ENCODE data around the gene LCN1.

Gene LCN1

GRCh38 chr9:135485385-135485784 is 35.9 kb upstream of the LCN1 start:
- no peak overlapping the region for H2AK5ac ChIP-seq (ENCODE audit: low read length)
- H3K4me3 ChIP-seq (ENCODE audit: low read depth, low read length): no peak overlapping the region
- no peak overlapping the region for H4K91ac ChIP-seq (ENCODE audit: low read depth, low read length)
- H3K9ac ChIP-seq (ENCODE audit: low read length): no peak overlapping the region
- H2BK120ac ChIP-seq (ENCODE audit: insufficient read depth, low read length, poor library complexity): no peak overlapping the region
- no peak overlapping the region for H4K8ac ChIP-seq (ENCODE audit: low read depth, low read length)
- no peaks in the 10 kb centered on the region for H3K27me3 ChIP-seq (ENCODE audit: insufficient read depth, low read length)
- peaks cover 47 to 50% of the 10 kb centered on the region in 2 experiments for H3K36me3 ChIP-seq (ENCODE audit: control insufficient read depth in 1 of 2, insufficient read depth in 2 of 2, low read length in 2 of 2)
- H3K4ac ChIP-seq (ENCODE audit: low read depth, low read length): no peak overlapping the region
- no peak overlapping the region for H4K12ac ChIP-seq (ENCODE audit: low read depth, low read length)
- no peaks in the 10 kb centered on the region for H3K9me3 ChIP-seq (ENCODE audit: insufficient read depth, low read depth, low read length)
- H3K4me2 ChIP-seq (ENCODE audit: low read length): no peak overlapping the region
- no CpG with 5 or more reads among the region's 25 CpGs for WGBS (ENCODE audit: extremely low coverage, insufficient coverage, insufficient read length)
- DNase-seq: no peak
- H2AFZ ChIP-seq (ENCODE audit: insufficient read depth, low read length, poor library complexity): no peak overlapping the region
- peaks cover 1% of the 10 kb centered on the region for H3K79me1 ChIP-seq (ENCODE audit: low read length)
- no peak overlapping the region for H2BK5ac ChIP-seq (ENCODE audit: low read depth, low read length, poor library complexity)
- H3K4me1 ChIP-seq (ENCODE audit: control insufficient read depth in 1 of 2, insufficient read depth in 2 of 2, low read length in 2 of 2): peaks cover 0 to 3% of the 10 kb centered on the region in 2 experiments
- H2BK12ac ChIP-seq (ENCODE audit: low read length): no peak overlapping the region
- peaks cover under 1% of the 10 kb centered on the region for H3K79me2 ChIP-seq (ENCODE audit: control insufficient read depth, insufficient read depth, low read length, poor library complexity)
- H3K18ac ChIP-seq (ENCODE audit: low read length): no peak overlapping the region
- H3K23ac ChIP-seq (ENCODE audit: low read length): no peak overlapping the region
- no peak overlapping the region for H3K14ac ChIP-seq (ENCODE audit: low read length)
- no peak overlapping the region for H3K27ac ChIP-seq (ENCODE audit: low read depth, low read length)

GRCh38 chr9:135485832-135486231 is 35.4 kb upstream of the LCN1 start:
- H3K79me1 ChIP-seq (ENCODE audit: low read length): no peaks in the 10 kb centered on the region
- no peak overlapping the region for H3K23ac ChIP-seq (ENCODE audit: low read length)
- no peak overlapping the region for H2BK5ac ChIP-seq (ENCODE audit: low read depth, low read length, poor library complexity)
- no peak overlapping the region for H3K27ac ChIP-seq (ENCODE audit: low read depth, low read length)
- no peak overlapping the region for H2BK12ac ChIP-seq (ENCODE audit: low read length)
- H3K36me3 ChIP-seq (ENCODE audit: control insufficient read depth in 1 of 2, insufficient read depth in 2 of 2, low read length in 2 of 2): peaks cover 47 to 50% of the 10 kb centered on the region in 2 experiments
- H4K91ac ChIP-seq (ENCODE audit: low read depth, low read length): no peak overlapping the region
- WGBS (ENCODE audit: extremely low coverage, insufficient coverage, insufficient read length): no CpG with 5 or more reads among the region's 21 CpGs
- H3K14ac ChIP-seq (ENCODE audit: low read length): no peak overlapping the region
- no peak overlapping the region for H3K4ac ChIP-seq (ENCODE audit: low read depth, low read length)
- no peak overlapping the region for H2AFZ ChIP-seq (ENCODE audit: insufficient read depth, low read length, poor library complexity)
- no peak overlapping the region for H3K4me3 ChIP-seq (ENCODE audit: low read depth, low read length)
- no peak overlapping the region for H2BK120ac ChIP-seq (ENCODE audit: insufficient read depth, low read length, poor library complexity)
- no peak overlapping the region for H4K12ac ChIP-seq (ENCODE audit: low read depth, low read length)
- no peak for DNase-seq
- no peak overlapping the region for H3K18ac ChIP-seq (ENCODE audit: low read length)
- H3K9me3 ChIP-seq (ENCODE audit: insufficient read depth, low read depth, low read length): no peaks in the 10 kb centered on the region
- H4K8ac ChIP-seq (ENCODE audit: low read depth, low read length): no peak overlapping the region
- no peaks in the 10 kb centered on the region for H3K27me3 ChIP-seq (ENCODE audit: insufficient read depth, low read length)
- no peak overlapping the region for H3K4me2 ChIP-seq (ENCODE audit: low read length)
- H3K4me1 ChIP-seq (ENCODE audit: control insufficient read depth in 1 of 2, insufficient read depth in 2 of 2, low read length in 2 of 2): peaks cover 0 to 1% of the 10 kb centered on the region in 2 experiments
- no peak overlapping the region for H2AK5ac ChIP-seq (ENCODE audit: low read length)
- H3K79me2 ChIP-seq (ENCODE audit: control insufficient read depth, insufficient read depth, low read length, poor library complexity): no peaks in the 10 kb centered on the region
- H3K9ac ChIP-seq (ENCODE audit: low read length): no peak overlapping the region

GRCh38 chr9:135486267-135487065 is 34.8 kb upstream of the LCN1 start:
- peaks cover 47 to 50% of the 10 kb centered on the region in 2 experiments for H3K36me3 ChIP-seq (ENCODE audit: control insufficient read depth in 1 of 2, insufficient read depth in 2 of 2, low read length in 2 of 2)
- no CpG with 5 or more reads among the region's 33 CpGs for WGBS (ENCODE audit: extremely low coverage, insufficient coverage, insufficient read length)

GRCh38 chr9:135487281-135488012 is 33.8 kb upstream of the LCN1 start:
- WGBS (ENCODE audit: extremely low coverage, insufficient coverage, insufficient read length): no CpG with 5 or more reads among the region's 40 CpGs
- Histone ChIP-seq H3K27ac (ENCODE audit: low read depth, low read length) (no peak overlapping the region), H3K79me1 (ENCODE audit: low read length) (no peaks in the 10 kb centered on the region), H3K4me1 (ENCODE audit: control insufficient read depth in 1 of 2, insufficient read depth in 2 of 2, low read length in 2 of 2) (no peaks in the 10 kb centered on the region), H3K4me2 (ENCODE audit: low read length) (no peak overlapping the region), H3K9me3 (ENCODE audit: insufficient read depth, low read depth, low read length) (no peaks in the 10 kb centered on the region), H4K91ac (ENCODE audit: low read depth, low read length) (no peak overlapping the region), H3K27me3 (ENCODE audit: insufficient read depth, low read length) (no peaks in the 10 kb centered on the region), H2BK5ac (ENCODE audit: low read depth, low read length, poor library complexity) (no peak overlapping the region), H3K23ac (ENCODE audit: low read length) (no peak overlapping the region), H4K12ac (ENCODE audit: low read depth, low read length) (no peak overlapping the region), H2BK12ac (ENCODE audit: low read length) (no peak overlapping the region), H2AFZ (ENCODE audit: insufficient read depth, low read length, poor library complexity) (no peak overlapping the region), H3K18ac (ENCODE audit: low read length) (no peak overlapping the region), H3K79me2 (ENCODE audit: control insufficient read depth, insufficient read depth, low read length, poor library complexity) (no peaks in the 10 kb centered on the region), H3K14ac (ENCODE audit: low read length) (no peak overlapping the region), H3K4ac (ENCODE audit: low read depth, low read length) (no peak overlapping the region), H3K36me3 (ENCODE audit: control insufficient read depth in 1 of 2, insufficient read depth in 2 of 2, low read length in 2 of 2) (peaks cover 47 to 50% of the 10 kb centered on the region in 2 experiments), H4K8ac (ENCODE audit: low read depth, low read length) (no peak overlapping the region), H2AK5ac (ENCODE audit: low read length) (no peak overlapping the region), H3K9ac (ENCODE audit: low read length) (no peak overlapping the region), H2BK120ac (ENCODE audit: insufficient read depth, low read length, poor library complexity) (no peak overlapping the region), H3K4me3 (ENCODE audit: low read depth, low read length) (no peak overlapping the region)
- DNase-seq: no peak

More at GRCh38 chr9:135486267-135487065, 34.8 kb upstream of the LCN1 start:
- no peak overlapping the region for H4K8ac ChIP-seq (ENCODE audit: low read depth, low read length)
- no peak overlapping the region for H2BK120ac ChIP-seq (ENCODE audit: insufficient read depth, low read length, poor library complexity)
- no peaks in the 10 kb centered on the region for H3K27me3 ChIP-seq (ENCODE audit: insufficient read depth, low read length)
- H3K79me2 ChIP-seq (ENCODE audit: control insufficient read depth, insufficient read depth, low read length, poor library complexity): no peaks in the 10 kb centered on the region
- H2AFZ ChIP-seq (ENCODE audit: insufficient read depth, low read length, poor library complexity): no peak overlapping the region
- H2BK12ac ChIP-seq (ENCODE audit: low read length): no peak overlapping the region
- no peak overlapping the region for H3K9ac ChIP-seq (ENCODE audit: low read length)
- no peak overlapping the region for H3K4ac ChIP-seq (ENCODE audit: low read depth, low read length)
- no peak overlapping the region for H4K91ac ChIP-seq (ENCODE audit: low read depth, low read length)
- no peak overlapping the region for H3K27ac ChIP-seq (ENCODE audit: low read depth, low read length)
- no peaks in the 10 kb centered on the region for H3K79me1 ChIP-seq (ENCODE audit: low read length)
- DNase-seq: no peak
- H3K4me3 ChIP-seq (ENCODE audit: low read depth, low read length): no peak overlapping the region
- no peaks in the 10 kb centered on the region for H3K9me3 ChIP-seq (ENCODE audit: insufficient read depth, low read depth, low read length)
- H3K4me1 ChIP-seq (ENCODE audit: control insufficient read depth in 1 of 2, insufficient read depth in 2 of 2, low read length in 2 of 2): no peaks in the 10 kb centered on the region
- H3K23ac ChIP-seq (ENCODE audit: low read length): no peak overlapping the region
- H2AK5ac ChIP-seq (ENCODE audit: low read length): no peak overlapping the region
- H2BK5ac ChIP-seq (ENCODE audit: low read depth, low read length, poor library complexity): no peak overlapping the region
- no peak overlapping the region for H3K18ac ChIP-seq (ENCODE audit: low read length)
- H4K12ac ChIP-seq (ENCODE audit: low read depth, low read length): no peak overlapping the region
- H3K14ac ChIP-seq (ENCODE audit: low read length): no peak overlapping the region
- H3K4me2 ChIP-seq (ENCODE audit: low read length): no peak overlapping the region
